A549 (cell line): Measurements from ENCODE around the gene LUZP1.

ENCODE experiments used
- CTCF ChIP-seq: fragments of >200 bp; sonication (Bioruptor Twin); formaldehyde crosslinking; IDR thresholded peaks from 3 replicates; pipeline ENCODE4 v1.5.1; 2016
- ESRRA ChIP-seq: fragments of 150-350 bp; IDR thresholded peaks from 2 replicates; pipeline ENCODE4 v1.6.1; 2014; ENCODE audit warnings: mild to moderate bottlenecking, low read length, borderline replicate concordance
- GATA3 ChIP-seq: IDR thresholded peaks from 2 replicates; pipeline ENCODE4 v1.6.1; 2012; ENCODE audit warnings: borderline replicate concordance
- MAX ChIP-seq: IDR thresholded peaks from 2 replicates; pipeline ENCODE4 v1.6.1; 2012
- POLR2A ChIP-seq: IDR thresholded peaks from 2 replicates; pipeline ENCODE4 v1.6.1; 2012; ENCODE audit warnings: mild to moderate bottlenecking, low read length
- RAD21 ChIP-seq, 2 experiments: fragments of >200 bp in 1 of 2; sonication (Bioruptor Twin) in 1 of 2; formaldehyde crosslinking in 1 of 2; IDR thresholded peaks in 1 of 2; conservative IDR thresholded peaks in 1 of 2; 2 replicates in 1 of 2; 3 replicates in 1 of 2; pipeline ENCODE4 v1.6.1; 2012 to 2018; ENCODE audit warnings: inconsistent platforms in 1 of 2

- no peak for TF ChIP-seq CTCF
- no peak for TF ChIP-seq POLR2A
- no peak for TF ChIP-seq RAD21 (conservative IDR thresholded peaks at IDR 0.05 in 1 of 2, IDR thresholded peaks at IDR 0.05 in 1 of 2)
- no peak for TF ChIP-seq MAX
- no peak for TF ChIP-seq ESRRA
- TF ChIP-seq GATA3, result no peak
Measured at GRCh38 chr1:23057301-23057700, 111.4 kb downstream of the LUZP1 start.
